SK-N-MC (cell line): ENCODE results near the gene SLC25A22.

Experiments
- DNase-seq: peaks from one replicate; pipeline ENCODE4 v3.0.0-alpha.2; 2011; ENCODE audit warnings: low read depth, low spot score
- H3K27ac ChIP-seq: fragments of 200-600 bp; sonication (generic); 2 replicates; pipeline ENCODE4 v1.5.1; 2016; ENCODE audit warnings: mixed run types
- H3K36me3 ChIP-seq: fragments of 200-600 bp; sonication (generic); 2 replicates; pipeline ENCODE4 v1.6.1; 2017; ENCODE audit warnings: antibody characterized with exemption, low read length, mixed read lengths; ENCODE audit not compliant: insufficient read depth
- H3K4me3 ChIP-seq: fragments of 200-600 bp; sonication (generic); 2 replicates; pipeline ENCODE4 v1.5.1; 2016
- H3K9ac ChIP-seq: fragments of 200-600 bp; sonication (generic); 2 replicates; pipeline ENCODE4 v1.8.0; 2017; ENCODE audit warnings: mixed run types, mixed read lengths; ENCODE audit not compliant: insufficient read length
- H3K9me3 ChIP-seq: fragments of 200-600 bp; sonication (generic); 2 replicates; pipeline ENCODE4 v1.6.1; 2017; ENCODE audit warnings: low read depth, mild to moderate bottlenecking, antibody characterized with exemption, low read length, moderate library complexity, mixed read lengths
- EZH2 ChIP-seq: fragments of 200-600 bp; sonication (generic); IDR thresholded peaks from one replicate; pipeline ENCODE4 v1.6.1; 2017; ENCODE audit warnings: antibody characterized with exemption
- FOXP2 ChIP-seq: optimal IDR thresholded peaks from 2 replicates; pipeline ENCODE3; 2011; ENCODE audit warnings: mild to moderate bottlenecking, moderate library complexity; ENCODE audit not compliant: insufficient read depth; ENCODE audit errors: extremely low read length, control extremely low read depth
- POLR2AphosphoS5 ChIP-seq: IDR thresholded peaks from 2 replicates; pipeline ENCODE4 v1.6.1; 2012; ENCODE audit warnings: mild to moderate bottlenecking, low read depth, low read length, borderline replicate concordance

Gene SLC25A22

DNA sequence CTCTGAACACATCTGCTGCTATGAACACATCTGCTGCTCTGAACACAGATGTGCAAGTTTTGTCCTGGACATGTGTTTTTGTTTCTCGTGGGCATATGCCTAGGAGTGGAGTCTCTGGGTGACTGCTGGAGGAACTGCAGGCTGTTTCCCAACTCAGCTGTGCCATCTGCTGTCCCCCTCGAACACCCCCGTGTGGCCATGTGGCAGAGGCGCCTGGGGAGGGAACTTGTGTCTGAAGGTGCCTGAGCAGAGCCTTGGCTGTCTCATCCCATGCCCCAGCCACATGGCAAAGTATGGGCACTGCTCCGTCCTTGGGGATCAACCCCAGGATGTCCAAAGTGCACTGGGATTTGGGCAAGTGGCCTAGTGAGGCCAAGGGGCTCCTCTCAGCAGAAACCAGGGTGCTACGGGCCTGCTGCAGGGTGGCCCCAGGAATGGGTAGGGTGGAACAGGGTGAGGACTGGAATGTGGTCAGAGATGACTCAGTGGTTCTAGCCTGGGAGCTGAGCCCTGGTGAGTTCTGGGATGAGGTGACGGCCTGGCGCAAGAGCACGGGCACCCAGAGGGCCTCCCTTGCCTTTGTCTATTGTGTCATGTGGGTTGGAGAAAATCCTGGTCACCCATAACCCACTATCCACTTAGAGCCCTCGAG lies 35.5 kb downstream of the SLC25A22 start:
- Histone ChIP-seq H3K9me3 (no peaks in the 10 kb centered on the region), H3K27ac (peak overlapping the region; percentile 62; the same call in 1 of the 2 replicates), H3K36me3 (peaks cover 62% of the 10 kb centered on the region), H3K9ac (no peak overlapping the region), H3K4me3 (no peak overlapping the region)
- no peak for DNase-seq
- TF ChIP-seq FOXP2 (no peak), POLR2AphosphoS5 (peak; percentile 46; the same call in 1 of the 2 replicates), EZH2 (no peak)

DNA sequence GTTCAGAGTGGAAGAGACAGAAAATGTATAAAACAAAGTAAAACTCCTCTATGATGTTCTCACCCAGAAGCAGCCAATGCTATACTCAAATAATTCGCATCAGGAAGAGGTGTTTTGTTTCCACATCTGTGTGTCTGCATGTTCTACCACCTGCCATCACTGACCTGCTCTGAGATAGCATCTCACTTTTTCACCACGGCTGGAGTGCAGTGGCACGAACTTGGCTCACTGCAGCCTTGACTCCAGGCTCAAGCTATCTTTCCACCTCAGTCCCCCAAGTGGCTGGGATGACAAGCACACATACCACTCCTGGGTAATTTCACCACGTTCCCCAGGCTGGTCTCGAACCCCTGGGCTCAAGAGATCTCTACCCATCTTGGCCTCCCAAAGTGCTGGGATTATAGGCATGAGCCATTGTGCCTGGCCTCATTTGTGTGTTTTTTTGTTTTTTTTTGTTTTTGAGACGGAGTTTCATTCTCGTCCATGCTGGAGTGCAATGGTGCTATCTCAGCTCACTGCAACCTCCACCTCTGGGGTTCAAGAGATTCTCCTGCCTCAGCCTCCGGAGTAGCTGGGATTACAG lies 36.5 kb downstream of the SLC25A22 start:
- DNase-seq, result no peak
- H3K4me3 ChIP-seq, result no peak overlapping the region
- H3K27ac ChIP-seq, result no peak overlapping the region
- no peak overlapping the region for H3K9ac ChIP-seq
- peaks cover 67% of the 10 kb centered on the region for H3K36me3 ChIP-seq
- H3K9me3 ChIP-seq, result no peaks in the 10 kb centered on the region
- TF ChIP-seq FOXP2 (no peak), EZH2 (no peak), POLR2AphosphoS5 (no peak)

DNA sequence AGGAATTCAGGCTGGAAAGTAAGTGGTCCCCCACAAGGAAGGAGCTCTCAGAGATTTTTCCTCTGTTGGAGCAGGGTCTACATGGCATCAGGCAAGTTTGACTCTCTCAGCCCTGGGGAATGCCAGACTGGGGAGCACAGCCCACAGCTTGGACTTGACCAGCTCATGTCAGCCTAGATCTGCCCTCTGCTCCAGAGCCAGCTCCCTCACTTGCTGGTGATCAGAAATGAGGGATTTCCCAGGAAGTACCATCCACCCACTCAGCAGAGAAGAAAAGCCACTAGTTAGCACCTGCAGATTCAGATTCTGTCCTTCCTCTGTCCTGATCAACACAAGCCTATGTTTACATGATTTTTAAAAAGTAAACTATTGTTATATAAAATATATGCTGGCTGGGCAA lies 37.8 kb downstream of the SLC25A22 start:
- no peak overlapping the region for H3K4me3 ChIP-seq
- no peak for DNase-seq
- no peak overlapping the region for H3K27ac ChIP-seq
- H3K36me3 ChIP-seq, result peaks cover 68% of the 10 kb centered on the region
- no peaks in the 10 kb centered on the region for H3K9me3 ChIP-seq
- no peak overlapping the region for H3K9ac ChIP-seq
- TF ChIP-seq POLR2AphosphoS5, result no peak; the same call in 1 of the 2 replicates

DNA sequence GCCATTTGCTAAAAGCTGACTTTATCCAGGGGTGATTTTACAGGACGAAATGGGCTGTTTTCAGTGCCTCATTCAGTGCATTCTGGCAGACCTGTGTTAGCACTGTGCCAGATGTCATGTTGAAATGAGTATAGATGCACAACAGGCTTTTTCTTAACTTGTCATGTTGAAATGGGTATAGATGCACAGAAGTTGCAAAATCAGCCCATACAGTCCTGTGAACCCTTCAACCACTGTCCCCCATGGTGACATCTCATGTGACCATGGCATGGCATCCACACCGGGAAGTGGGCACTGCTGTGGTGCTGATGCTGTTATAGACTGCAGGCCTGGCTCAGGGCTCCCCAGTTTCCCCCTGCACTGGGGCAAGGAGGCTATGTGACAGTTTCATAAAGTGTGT lies 48.4 kb downstream of the SLC25A22 start:
- Histone ChIP-seq H3K9me3 (no peaks in the 10 kb centered on the region), H3K27ac (no peak overlapping the region), H3K9ac (peak overlapping the region; percentile 37), H3K4me3 (no peak overlapping the region), H3K36me3 (no peaks in the 10 kb centered on the region)
- no peak for DNase-seq
- no peak for TF ChIP-seq POLR2AphosphoS5
- no peak for TF ChIP-seq FOXP2

DNA sequence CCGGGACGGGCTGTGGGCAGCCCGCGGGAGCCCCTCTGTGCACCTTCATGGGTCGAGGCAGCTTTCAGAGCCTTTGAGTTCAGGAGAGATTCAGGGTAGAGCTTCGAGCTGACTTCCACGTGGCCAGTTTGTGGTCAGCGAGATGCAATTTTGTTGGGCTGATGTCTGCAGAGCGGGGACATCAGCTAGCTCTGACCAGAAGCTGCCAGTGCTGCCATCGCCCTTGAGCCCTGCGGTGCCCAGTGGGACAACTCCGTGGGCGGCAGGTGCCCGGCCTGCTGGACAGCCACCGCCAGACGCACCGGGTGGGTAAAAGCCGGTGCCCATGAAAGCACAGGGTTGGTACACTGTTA lies 50.1 kb downstream of the SLC25A22 start:
- no peak for DNase-seq
- TF ChIP-seq EZH2, result no peak
- TF ChIP-seq POLR2AphosphoS5, result no peak
- TF ChIP-seq FOXP2, result no peak

DNA sequence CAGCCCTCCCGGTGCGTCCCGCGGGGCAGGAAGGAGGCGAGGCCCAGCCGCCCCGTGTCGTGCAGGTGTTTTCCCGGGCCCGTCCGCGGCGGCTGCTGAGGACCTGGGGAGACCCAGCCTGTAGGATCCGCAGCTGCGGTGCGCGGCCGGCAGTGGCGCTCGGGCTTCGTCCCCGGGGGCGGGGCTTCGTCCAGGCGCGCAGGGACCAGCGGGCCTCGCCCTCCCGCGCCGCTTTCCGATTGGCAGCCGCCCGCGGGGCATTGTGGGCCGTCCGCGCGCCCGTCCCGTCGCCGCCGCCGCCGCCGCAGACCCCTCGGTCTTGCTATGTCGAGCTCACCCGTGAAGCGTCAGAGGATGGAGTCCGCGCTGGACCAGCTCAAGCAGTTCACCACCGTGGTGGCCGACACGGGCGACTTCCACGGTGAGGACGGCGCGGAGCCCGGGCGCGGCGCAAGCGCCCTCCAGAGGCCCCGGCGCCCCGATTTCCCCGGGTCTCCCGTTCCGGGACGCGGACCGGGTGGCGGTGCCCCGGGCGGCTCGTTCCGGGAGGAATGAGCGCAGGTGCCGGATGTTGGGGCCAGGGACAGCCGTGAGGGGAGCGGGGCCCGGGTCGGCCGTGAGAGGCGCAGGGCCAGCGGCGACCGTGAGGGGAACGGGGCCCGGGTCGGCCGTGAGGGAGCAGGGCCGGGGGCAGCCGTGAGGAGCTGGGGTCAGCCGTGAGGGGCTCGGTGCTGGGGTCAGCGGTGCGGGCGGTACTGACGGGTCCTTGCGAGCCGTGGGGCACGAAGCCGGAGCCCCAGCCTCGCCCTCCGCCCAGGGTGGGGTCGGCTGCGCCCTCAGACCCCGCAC lies 50.7 kb downstream of the SLC25A22 start, which contains the start of gene TALDO1:
TSS of gene TALDO1 (plus strand) at position 307 of the 849 bp plus-strand sequence. CDS start at position 325, 18 bp downstream.
- no peak for DNase-seq
- peak; percentile 82 for TF ChIP-seq POLR2AphosphoS5
- no peak for TF ChIP-seq EZH2
- TF ChIP-seq FOXP2, result no peak
- Histone ChIP-seq H3K4me3 (peak within 1 kb of the TSS; percentile 95), H3K27ac (peak within 1 kb of the TSS; percentile 37; the same call in 1 of the 2 replicates), H3K9me3 (no peaks in the 10 kb centered on the region), H3K36me3 (no peaks in the 10 kb centered on the region), H3K9ac (peak within 1 kb of the TSS; percentile 75)

More for the DNA sequence above, 50.1 kb downstream of the SLC25A22 start:
- Histone ChIP-seq H3K36me3 (no peaks in the 10 kb centered on the region), H3K4me3 (peak overlapping the region; percentile 95), H3K9me3 (no peaks in the 10 kb centered on the region), H3K9ac (peak overlapping the region; percentile 74), H3K27ac (peak overlapping the region; percentile 37; the same call in 1 of the 2 replicates)

DNA sequence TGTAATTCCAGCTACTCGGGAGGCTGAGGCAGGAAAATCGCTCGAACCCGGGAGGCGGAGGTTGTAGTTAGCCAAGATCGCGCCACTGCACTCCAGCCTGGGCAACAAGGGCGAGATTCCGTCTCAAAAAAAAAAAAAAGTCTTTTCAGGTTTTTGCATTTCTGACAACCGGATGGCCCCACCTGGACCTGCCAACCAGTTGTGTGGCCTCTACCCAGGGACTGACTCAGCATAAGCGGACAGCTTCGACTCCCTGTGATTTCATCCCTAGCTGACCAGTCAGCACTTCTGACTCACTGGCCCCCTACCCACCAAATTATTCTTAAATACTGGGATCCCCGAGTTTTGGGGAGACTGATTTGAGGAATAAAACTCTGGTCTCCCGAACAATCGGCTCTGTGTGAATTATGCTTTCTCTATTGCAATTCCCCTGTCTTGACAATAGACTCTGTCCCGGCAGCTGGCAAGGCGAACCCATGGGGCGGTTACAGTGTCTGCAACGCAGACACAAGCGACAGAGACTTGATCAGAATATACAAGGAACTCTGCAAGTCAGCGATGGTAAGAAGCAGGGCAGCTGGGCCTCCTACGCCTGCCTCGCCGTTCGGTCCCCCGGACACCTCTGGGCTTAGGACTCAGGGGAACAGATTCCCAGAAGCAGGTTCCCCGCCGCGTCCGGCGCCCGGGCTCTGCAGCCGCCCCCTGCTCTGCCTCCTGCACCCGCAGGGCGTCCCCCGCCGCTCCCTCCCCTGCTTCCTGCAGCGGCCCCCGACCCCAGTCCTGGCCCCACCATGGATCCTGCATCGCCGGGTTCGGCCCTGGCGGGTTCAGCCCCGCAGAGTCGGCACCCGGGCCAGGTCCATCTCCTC lies 51.6 kb downstream of the SLC25A22 start:
- DNase-seq, result no peak
- no peak overlapping the region for H3K27ac ChIP-seq
- no peaks in the 10 kb centered on the region for H3K9me3 ChIP-seq
- H3K4me3 ChIP-seq, result peak overlapping the region; percentile 95
- TF ChIP-seq FOXP2, result no peak
- TF ChIP-seq EZH2, result no peak
- no peak for TF ChIP-seq POLR2AphosphoS5
- H3K9ac ChIP-seq, result peak overlapping the region; percentile 75
- no peaks in the 10 kb centered on the region for H3K36me3 ChIP-seq
